GM23338 (cell line): ENCODE data around the gene MAP2K6. TPM values are rescaled to one million over a fixed set of nuclear protein-coding genes. Genes with fewer than 3 reads are reported as not detected.

Experiments
- ATAC-seq: fragments of 200-7000 bp; cut with Tn5 transposase; 3 replicates; pipeline ENCODE4 v1.9.1; 2020
- DNase-seq: peaks from one replicate; pipeline ENCODE4 v3.0.0-alpha.2; 2015; ENCODE audit warnings: low spot score
- H2AFZ ChIP-seq: fragments of 200-600 bp; sonication (generic); 2 replicates; pipeline ENCODE4 v1.8.0; 2016; ENCODE audit warnings: antibody characterized with exemption, mild to moderate bottlenecking, moderate library complexity
- H3F3A ChIP-seq: fragments of 200-600 bp; sonication (generic); replicated peaks from 2 replicates; pipeline ENCODE4 v1.8.0; 2017; ENCODE audit warnings: antibody characterized with exemption, mixed run types, low read depth
- H3K27ac ChIP-seq: fragments of 200-600 bp; sonication (generic); 2 replicates; pipeline ENCODE4 v1.6.1; 2016; ENCODE audit warnings: low read depth
- H3K27me3 ChIP-seq: fragments of 200-600 bp; sonication (generic); 2 replicates; pipeline ENCODE4 v1.8.0; 2016; ENCODE audit warnings: mild to moderate bottlenecking, mixed run types, moderate library complexity; ENCODE audit not compliant: insufficient read depth
- H3K36me3 ChIP-seq: fragments of 200-600 bp; sonication (generic); 2 replicates; pipeline ENCODE4 v1.8.0; 2016; ENCODE audit warnings: mild to moderate bottlenecking; ENCODE audit not compliant: insufficient read depth
- H3K4me1 ChIP-seq: fragments of 200-600 bp; sonication (generic); 2 replicates; pipeline ENCODE4 v1.8.0; 2016; ENCODE audit warnings: mild to moderate bottlenecking, moderate library complexity; ENCODE audit not compliant: insufficient read depth
- H3K4me2 ChIP-seq: fragments of 200-600 bp; sonication (generic); 2 replicates; pipeline ENCODE4 v1.7.1; 2017; ENCODE audit warnings: mixed run types
- H3K4me3 ChIP-seq: fragments of 200-600 bp; sonication (generic); 2 replicates; pipeline ENCODE4 v1.6.1; 2016; ENCODE audit warnings: mixed run types
- H3K79me2 ChIP-seq: fragments of 200-600 bp; sonication (generic); replicated peaks from 2 replicates; pipeline ENCODE4 v1.8.0; 2017; ENCODE audit warnings: mild to moderate bottlenecking; ENCODE audit not compliant: insufficient read depth
- H3K9me2 ChIP-seq: fragments of 200-600 bp; sonication (generic); 2 replicates; pipeline ENCODE4 v1.8.0; 2017; ENCODE audit not compliant: insufficient read depth
- H4K20me1 ChIP-seq: fragments of 200-600 bp; sonication (generic); replicated peaks from 2 replicates; pipeline ENCODE4 v1.8.0; 2017; ENCODE audit warnings: mild to moderate bottlenecking; ENCODE audit not compliant: insufficient read depth
- H3K27ac Mint-ChIP-seq: 2 replicates; pipeline ENCODE4 v1.8.0; 2020; ENCODE audit warnings: inconsistent platforms, mild to moderate bottlenecking, moderate library complexity, mixed read lengths
- H3K27me3 Mint-ChIP-seq: 3 replicates; pipeline ENCODE4 v1.8.0; 2022; ENCODE audit warnings: low read depth, mild to moderate bottlenecking, moderate library complexity, mixed read lengths, inconsistent platforms; ENCODE audit not compliant: insufficient read depth, poor library complexity
- H3K36me3 Mint-ChIP-seq: 3 replicates; pipeline ENCODE4 v1.8.0; 2021; ENCODE audit warnings: low read depth, mild to moderate bottlenecking, inconsistent platforms, moderate library complexity, mixed read lengths
- H3K4me1 Mint-ChIP-seq: 3 replicates; pipeline ENCODE4 v1.8.0; 2020; ENCODE audit warnings: mild to moderate bottlenecking, inconsistent platforms, mixed read lengths
- H3K4me3 Mint-ChIP-seq: 3 replicates; pipeline ENCODE4 v1.8.0; 2021; ENCODE audit warnings: moderate library complexity, mild to moderate bottlenecking, inconsistent platforms, mixed read lengths
- H3K9me3 Mint-ChIP-seq: 3 replicates; pipeline ENCODE4 v1.8.0; 2020; ENCODE audit warnings: moderate library complexity, mild to moderate bottlenecking, inconsistent platforms, mixed read lengths
- CREB1 ChIP-seq: fragments of 250-450 bp; sonication (Bioruptor Pico); IDR thresholded peaks from 2 replicates; pipeline ENCODE4 v1.5.0; 2020; ENCODE audit warnings: low read depth, mild to moderate bottlenecking, moderate library complexity
- EZH2 ChIP-seq: fragments of 200-600 bp; sonication (generic); IDR thresholded peaks from one replicate; pipeline ENCODE4 v1.8.0; 2017; ENCODE audit warnings: antibody characterized with exemption, mild to moderate bottlenecking, low read depth; ENCODE audit not compliant: unreplicated experiment
- EZH2phosphoT487 ChIP-seq: fragments of 200-600 bp; sonication (generic); IDR thresholded peaks from one replicate; pipeline ENCODE4 v1.8.1; 2018; ENCODE audit warnings: antibody characterized with exemption; ENCODE audit not compliant: unreplicated experiment
- JUNB ChIP-seq: IDR thresholded peaks from one replicate; pipeline ENCODE4 v1.6.1; 2016; ENCODE audit warnings: antibody characterized with exemption; ENCODE audit not compliant: unreplicated experiment
- NANOG ChIP-seq: IDR thresholded peaks from 2 replicates; pipeline ENCODE4 v1.6.1; 2016; ENCODE audit warnings: antibody characterized with exemption, borderline replicate concordance
- POLR2AphosphoS5 ChIP-seq: IDR thresholded peaks from 2 replicates; pipeline ENCODE4 v1.6.1; 2016; ENCODE audit warnings: antibody characterized with exemption, low read depth
- STAT1 ChIP-seq: IDR thresholded peaks from one replicate; pipeline ENCODE4 v1.6.1; 2016; ENCODE audit warnings: antibody characterized with exemption; ENCODE audit not compliant: unreplicated experiment
- ZNF114 ChIP-seq: fragments of 250-450 bp; sonication (Bioruptor Pico); IDR thresholded peaks from 2 replicates; pipeline ENCODE4 v1.5.0; 2020; ENCODE audit warnings: mild to moderate bottlenecking, moderate library complexity
- ZNF331 ChIP-seq: fragments of 250-450 bp; sonication (Bioruptor Pico); IDR thresholded peaks from 2 replicates; pipeline ENCODE4 v1.5.0; 2020; ENCODE audit warnings: low read depth, mild to moderate bottlenecking, moderate library complexity
- polyA plus RNA-seq: library from polyadenylated mRNA; unstranded; fragments of >200 nt; fragmentation: Nextera tagmentation; extraction: Ambion mirVana; gene quantifications from 2 replicates; pipeline ENCODE4 v1.2.1, GENCODE V29; 2016
- total RNA-seq: library from RNA; depleted of rRNA; stranded (reverse); fragments of >200 nt; shearing (Covaris generic); gene quantifications from 2 replicates; pipeline ENCODE4 v1.2.3, GENCODE V29; 2014
- TF ChIP-seq, protein P1 (sequence below): IDR thresholded peaks from 2 replicates; pipeline ENCODE4 v1.6.1; 2016; ENCODE audit warnings: antibody characterized with exemption
- TF ChIP-seq, protein P2 (sequence below), 2 experiments: fragments of 200-600 bp in 1 of 2; sonication (generic) in 1 of 2; conservative IDR thresholded peaks; 2 replicates each; pipeline versions ENCODE4 v1.5.1 to v1.6.1; 2016 to 2017; ENCODE audit warnings: antibody characterized with exemption in 2 of 2, low read depth in 2 of 2, mild to moderate bottlenecking in 2 of 2, moderate library complexity in 1 of 2
- TF ChIP-seq, protein P3 (sequence below): IDR thresholded peaks from one replicate; pipeline ENCODE4 v1.6.1; 2018; ENCODE audit warnings: antibody characterized with exemption; ENCODE audit not compliant: unreplicated experiment
- TF ChIP-seq, protein P4 (sequence below): fragments of 250-450 bp; sonication (Bioruptor Pico); IDR thresholded peaks from 2 replicates; pipeline ENCODE4 v1.5.0; 2020; ENCODE audit warnings: mild to moderate bottlenecking, moderate library complexity

MAP2K6 gene
- total and polyA plus RNA-seq, 2 experiments from 2014 or later: 26.3 to 31.1 TPM

DNA sequence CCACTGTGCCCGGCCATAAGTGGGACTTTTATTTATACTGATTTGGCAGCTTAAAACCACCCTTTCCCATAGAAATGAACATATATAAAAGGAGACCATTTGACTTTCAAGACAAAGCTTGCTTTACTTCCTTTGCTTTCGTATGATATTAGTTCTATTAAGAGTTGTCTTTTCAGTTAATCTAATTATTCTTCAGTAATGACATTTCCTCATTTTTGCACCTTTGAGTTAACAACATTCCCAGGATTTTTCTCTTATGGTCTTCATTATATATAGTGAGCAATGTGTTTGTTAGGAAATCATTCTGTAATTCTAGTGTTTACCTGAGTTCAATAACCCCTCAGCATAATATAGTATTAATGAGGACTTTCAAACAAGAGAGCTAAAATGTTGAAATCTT lies 173.8 kb downstream of the MAP2K6 start:
- no peaks in the 10 kb centered on the region for H3K79me2 ChIP-seq
- H3K27ac ChIP-seq: no peak overlapping the region
- no peaks in the 10 kb centered on the region for H3F3A ChIP-seq
- no peak overlapping the region for H3K4me2 ChIP-seq
- DNase-seq (no peak), ATAC-seq (no peak)
- H3K4me3 Mint-ChIP-seq: no peak overlapping the region
- peaks cover 5% of the 10 kb centered on the region; the same call in 2 of the 3 replicates for H3K4me1 Mint-ChIP-seq
- H3K36me3 ChIP-seq: no peaks in the 10 kb centered on the region
- TF ChIP-seq JUNB (no peak), ZNF114 (CRISPR knock-in tag) (no peak), ZNF331 (CRISPR knock-in tag) (no peak), EZH2 (no peak), CREB1 (CRISPR knock-in tag) (no peak), NANOG (no peak), STAT1 (no peak), POLR2AphosphoS5 (no peak), EZH2phosphoT487 (no peak)
- TF ChIP-seq, protein P1, sequence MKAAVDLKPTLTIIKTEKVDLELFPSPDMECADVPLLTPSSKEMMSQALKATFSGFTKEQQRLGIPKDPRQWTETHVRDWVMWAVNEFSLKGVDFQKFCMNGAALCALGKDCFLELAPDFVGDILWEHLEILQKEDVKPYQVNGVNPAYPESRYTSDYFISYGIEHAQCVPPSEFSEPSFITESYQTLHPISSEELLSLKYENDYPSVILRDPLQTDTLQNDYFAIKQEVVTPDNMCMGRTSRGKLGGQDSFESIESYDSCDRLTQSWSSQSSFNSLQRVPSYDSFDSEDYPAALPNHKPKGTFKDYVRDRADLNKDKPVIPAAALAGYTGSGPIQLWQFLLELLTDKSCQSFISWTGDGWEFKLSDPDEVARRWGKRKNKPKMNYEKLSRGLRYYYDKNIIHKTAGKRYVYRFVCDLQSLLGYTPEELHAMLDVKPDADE: no peak
- TF ChIP-seq, protein P2, sequence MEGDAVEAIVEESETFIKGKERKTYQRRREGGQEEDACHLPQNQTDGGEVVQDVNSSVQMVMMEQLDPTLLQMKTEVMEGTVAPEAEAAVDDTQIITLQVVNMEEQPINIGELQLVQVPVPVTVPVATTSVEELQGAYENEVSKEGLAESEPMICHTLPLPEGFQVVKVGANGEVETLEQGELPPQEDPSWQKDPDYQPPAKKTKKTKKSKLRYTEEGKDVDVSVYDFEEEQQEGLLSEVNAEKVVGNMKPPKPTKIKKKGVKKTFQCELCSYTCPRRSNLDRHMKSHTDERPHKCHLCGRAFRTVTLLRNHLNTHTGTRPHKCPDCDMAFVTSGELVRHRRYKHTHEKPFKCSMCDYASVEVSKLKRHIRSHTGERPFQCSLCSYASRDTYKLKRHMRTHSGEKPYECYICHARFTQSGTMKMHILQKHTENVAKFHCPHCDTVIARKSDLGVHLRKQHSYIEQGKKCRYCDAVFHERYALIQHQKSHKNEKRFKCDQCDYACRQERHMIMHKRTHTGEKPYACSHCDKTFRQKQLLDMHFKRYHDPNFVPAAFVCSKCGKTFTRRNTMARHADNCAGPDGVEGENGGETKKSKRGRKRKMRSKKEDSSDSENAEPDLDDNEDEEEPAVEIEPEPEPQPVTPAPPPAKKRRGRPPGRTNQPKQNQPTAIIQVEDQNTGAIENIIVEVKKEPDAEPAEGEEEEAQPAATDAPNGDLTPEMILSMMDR (conservative IDR thresholded peaks at IDR 0.05; ENCODE audit: low read depth in 2 of 2): no peak
- TF ChIP-seq, protein P3, sequence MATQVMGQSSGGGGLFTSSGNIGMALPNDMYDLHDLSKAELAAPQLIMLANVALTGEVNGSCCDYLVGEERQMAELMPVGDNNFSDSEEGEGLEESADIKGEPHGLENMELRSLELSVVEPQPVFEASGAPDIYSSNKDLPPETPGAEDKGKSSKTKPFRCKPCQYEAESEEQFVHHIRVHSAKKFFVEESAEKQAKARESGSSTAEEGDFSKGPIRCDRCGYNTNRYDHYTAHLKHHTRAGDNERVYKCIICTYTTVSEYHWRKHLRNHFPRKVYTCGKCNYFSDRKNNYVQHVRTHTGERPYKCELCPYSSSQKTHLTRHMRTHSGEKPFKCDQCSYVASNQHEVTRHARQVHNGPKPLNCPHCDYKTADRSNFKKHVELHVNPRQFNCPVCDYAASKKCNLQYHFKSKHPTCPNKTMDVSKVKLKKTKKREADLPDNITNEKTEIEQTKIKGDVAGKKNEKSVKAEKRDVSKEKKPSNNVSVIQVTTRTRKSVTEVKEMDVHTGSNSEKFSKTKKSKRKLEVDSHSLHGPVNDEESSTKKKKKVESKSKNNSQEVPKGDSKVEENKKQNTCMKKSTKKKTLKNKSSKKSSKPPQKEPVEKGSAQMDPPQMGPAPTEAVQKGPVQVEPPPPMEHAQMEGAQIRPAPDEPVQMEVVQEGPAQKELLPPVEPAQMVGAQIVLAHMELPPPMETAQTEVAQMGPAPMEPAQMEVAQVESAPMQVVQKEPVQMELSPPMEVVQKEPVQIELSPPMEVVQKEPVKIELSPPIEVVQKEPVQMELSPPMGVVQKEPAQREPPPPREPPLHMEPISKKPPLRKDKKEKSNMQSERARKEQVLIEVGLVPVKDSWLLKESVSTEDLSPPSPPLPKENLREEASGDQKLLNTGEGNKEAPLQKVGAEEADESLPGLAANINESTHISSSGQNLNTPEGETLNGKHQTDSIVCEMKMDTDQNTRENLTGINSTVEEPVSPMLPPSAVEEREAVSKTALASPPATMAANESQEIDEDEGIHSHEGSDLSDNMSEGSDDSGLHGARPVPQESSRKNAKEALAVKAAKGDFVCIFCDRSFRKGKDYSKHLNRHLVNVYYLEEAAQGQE: no peak
- TF ChIP-seq, protein P4, sequence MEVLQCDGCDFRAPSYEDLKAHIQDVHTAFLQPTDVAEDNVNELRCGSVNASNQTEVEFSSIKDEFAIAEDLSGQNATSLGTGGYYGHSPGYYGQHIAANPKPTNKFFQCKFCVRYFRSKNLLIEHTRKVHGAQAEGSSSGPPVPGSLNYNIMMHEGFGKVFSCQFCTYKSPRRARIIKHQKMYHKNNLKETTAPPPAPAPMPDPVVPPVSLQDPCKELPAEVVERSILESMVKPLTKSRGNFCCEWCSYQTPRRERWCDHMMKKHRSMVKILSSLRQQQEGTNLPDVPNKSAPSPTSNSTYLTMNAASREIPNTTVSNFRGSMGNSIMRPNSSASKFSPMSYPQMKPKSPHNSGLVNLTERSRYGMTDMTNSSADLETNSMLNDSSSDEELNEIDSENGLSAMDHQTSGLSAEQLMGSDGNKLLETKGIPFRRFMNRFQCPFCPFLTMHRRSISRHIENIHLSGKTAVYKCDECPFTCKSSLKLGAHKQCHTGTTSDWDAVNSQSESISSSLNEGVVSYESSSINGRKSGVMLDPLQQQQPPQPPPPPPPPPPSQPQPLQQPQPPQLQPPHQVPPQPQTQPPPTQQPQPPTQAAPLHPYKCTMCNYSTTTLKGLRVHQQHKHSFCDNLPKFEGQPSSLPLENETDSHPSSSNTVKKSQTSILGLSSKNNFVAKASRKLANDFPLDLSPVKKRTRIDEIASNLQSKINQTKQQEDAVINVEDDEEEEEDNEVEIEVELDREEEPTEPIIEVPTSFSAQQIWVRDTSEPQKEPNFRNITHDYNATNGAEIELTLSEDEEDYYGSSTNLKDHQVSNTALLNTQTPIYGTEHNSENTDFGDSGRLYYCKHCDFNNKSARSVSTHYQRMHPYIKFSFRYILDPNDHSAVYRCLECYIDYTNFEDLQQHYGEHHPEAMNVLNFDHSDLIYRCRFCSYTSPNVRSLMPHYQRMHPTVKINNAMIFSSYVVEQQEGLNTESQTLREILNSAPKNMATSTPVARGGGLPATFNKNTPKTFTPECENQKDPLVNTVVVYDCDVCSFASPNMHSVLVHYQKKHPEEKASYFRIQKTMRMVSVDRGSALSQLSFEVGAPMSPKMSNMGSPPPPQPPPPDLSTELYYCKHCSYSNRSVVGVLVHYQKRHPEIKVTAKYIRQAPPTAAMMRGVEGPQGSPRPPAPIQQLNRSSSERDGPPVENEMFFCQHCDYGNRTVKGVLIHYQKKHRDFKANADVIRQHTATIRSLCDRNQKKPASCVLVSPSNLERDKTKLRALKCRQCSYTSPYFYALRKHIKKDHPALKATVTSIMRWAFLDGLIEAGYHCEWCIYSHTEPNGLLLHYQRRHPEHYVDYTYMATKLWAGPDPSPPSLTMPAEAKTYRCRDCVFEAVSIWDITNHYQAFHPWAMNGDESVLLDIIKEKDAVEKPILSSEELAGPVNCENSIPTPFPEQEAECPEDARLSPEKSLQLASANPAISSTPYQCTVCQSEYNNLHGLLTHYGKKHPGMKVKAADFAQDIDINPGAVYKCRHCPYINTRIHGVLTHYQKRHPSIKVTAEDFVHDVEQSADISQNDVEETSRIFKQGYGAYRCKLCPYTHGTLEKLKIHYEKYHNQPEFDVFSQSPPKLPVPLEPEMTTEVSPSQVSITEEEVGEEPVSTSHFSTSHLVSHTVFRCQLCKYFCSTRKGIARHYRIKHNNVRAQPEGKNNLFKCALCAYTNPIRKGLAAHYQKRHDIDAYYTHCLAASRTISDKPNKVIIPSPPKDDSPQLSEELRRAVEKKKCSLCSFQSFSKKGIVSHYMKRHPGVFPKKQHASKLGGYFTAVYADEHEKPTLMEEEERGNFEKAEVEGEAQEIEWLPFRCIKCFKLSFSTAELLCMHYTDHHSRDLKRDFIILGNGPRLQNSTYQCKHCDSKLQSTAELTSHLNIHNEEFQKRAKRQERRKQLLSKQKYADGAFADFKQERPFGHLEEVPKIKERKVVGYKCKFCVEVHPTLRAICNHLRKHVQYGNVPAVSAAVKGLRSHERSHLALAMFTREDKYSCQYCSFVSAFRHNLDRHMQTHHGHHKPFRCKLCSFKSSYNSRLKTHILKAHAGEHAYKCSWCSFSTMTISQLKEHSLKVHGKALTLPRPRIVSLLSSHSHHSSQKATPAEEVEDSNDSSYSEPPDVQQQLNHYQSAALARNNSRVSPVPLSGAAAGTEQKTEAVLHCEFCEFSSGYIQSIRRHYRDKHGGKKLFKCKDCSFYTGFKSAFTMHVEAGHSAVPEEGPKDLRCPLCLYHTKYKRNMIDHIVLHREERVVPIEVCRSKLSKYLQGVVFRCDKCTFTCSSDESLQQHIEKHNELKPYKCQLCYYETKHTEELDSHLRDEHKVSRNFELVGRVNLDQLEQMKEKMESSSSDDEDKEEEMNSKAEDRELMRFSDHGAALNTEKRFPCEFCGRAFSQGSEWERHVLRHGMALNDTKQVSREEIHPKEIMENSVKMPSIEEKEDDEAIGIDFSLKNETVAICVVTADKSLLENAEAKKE (CRISPR knock-in tag): no peak
- H3K9me3 Mint-ChIP-seq: no peaks in the 10 kb centered on the region
- no peaks in the 10 kb centered on the region for H3K9me2 ChIP-seq
- no peaks in the 10 kb centered on the region for H4K20me1 ChIP-seq
- H2AFZ ChIP-seq: no peak overlapping the region
- no peak overlapping the region for H3K4me3 ChIP-seq
- no peaks in the 10 kb centered on the region for H3K36me3 Mint-ChIP-seq
- no peak overlapping the region for H3K27ac Mint-ChIP-seq
- H3K4me1 ChIP-seq: no peaks in the 10 kb centered on the region
- no peaks in the 10 kb centered on the region for H3K27me3 ChIP-seq
- H3K27me3 Mint-ChIP-seq: no peaks in the 10 kb centered on the region
